Measurements from ENCODE around the gene OR52A1. TPM values are rescaled to one million over a fixed set of nuclear protein-coding genes. Genes with fewer than 3 reads are reported as not detected.
"Not testable (repeated sequence)": the region's sequence is repeated elsewhere in the genome, so short reads cannot be mapped to it uniquely, and the experiment has no call there.

Gene OR52A1
- total and polyA plus RNA-seq, 9 of the 15 experiments (the other 6 are each of a cell fraction or from before 2014, with no cell fraction given) = under 0.01 to 0.33 (median 0.13) TPM; not detected in 3

DNA sequence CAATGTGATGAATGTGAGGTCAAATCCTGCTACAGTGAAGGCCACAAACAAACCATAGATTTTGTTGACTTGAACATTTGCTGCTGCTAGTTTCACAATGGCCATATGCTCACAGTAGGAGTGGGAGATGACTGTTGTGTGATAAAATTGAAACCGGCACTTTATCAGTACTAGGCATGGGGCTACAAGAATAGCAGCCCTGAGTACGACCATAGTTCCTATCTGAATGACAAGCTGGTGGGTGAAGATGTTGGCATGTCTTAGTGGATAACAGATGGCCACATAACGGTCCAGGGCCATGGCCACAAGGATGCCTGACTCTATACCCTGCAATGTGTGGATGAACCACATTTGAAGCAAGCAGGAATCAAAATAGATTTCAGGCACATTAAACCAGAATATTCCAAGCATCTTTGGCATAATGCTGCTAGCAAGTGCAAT is 2.8 kb downstream of the OR52A1 start (continued):
- no peak for TF ChIP-seq MCM2 (IDR thresholded peaks at IDR 0.05; ENCODE audit: low read depth)
- TF ChIP-seq ZNF143 (CRISPR knock-in tag; IDR thresholded peaks at IDR 0.05) = no peak
- peak in 1 of 2 experiments; percentile 89; a peak in 2 of 4 replicates for TF ChIP-seq TEAD1 (CRISPR knock-in tag; IDR thresholded peaks at IDR 0.05)
- TF ChIP-seq GMEB1 (CRISPR knock-in tag; IDR thresholded peaks at IDR 0.05) = no peak
- TF ChIP-seq ZNF280B (CRISPR knock-in tag; IDR thresholded peaks at IDR 0.05) = no peak
- TF ChIP-seq NFE2L1 (tag; IDR thresholded peaks at IDR 0.05; ENCODE audit: borderline replicate concordance, low read depth) = no peak
- TF ChIP-seq CCAR2 (IDR thresholded peaks at IDR 0.05; ENCODE audit: low read depth, low read length) = no peak
- 0 out of 2 replicates have a peak, but pooled peaks have one; percentile 59 for TF ChIP-seq ZNF445 (CRISPR knock-in tag; IDR thresholded peaks at IDR 0.05; ENCODE audit: low read depth)
- TF ChIP-seq MCM3 (IDR thresholded peaks at IDR 0.05) = no peak
- no peak for TF ChIP-seq ETV6 (IDR thresholded peaks at IDR 0.05; ENCODE audit: borderline replicate concordance in 1 of 2, low read depth in 2 of 2, low read length in 1 of 2)
- no peak for TF ChIP-seq ETV6 (CRISPR knock-in tag; IDR thresholded peaks at IDR 0.05; ENCODE audit: borderline replicate concordance)

DNA sequence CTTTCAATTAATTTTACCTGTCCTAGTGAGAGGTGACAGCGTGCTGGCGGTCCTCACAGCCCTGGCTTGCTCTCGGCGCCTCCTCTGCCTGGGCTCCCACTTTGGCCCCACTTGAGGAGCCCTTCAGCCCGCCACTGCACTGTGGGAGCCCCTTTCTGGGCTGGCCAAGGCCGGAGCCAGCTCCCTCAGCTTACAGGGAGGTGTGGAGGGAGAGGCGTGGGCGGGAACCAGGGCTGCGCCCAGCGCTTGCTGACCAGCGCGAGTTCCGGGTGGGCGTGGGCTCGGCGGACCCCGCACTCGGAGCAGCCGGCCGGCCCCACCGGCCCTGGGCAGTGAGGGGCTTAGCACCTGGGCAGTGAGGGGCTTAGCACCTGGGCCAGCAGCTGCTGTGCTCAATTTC is 10.4 kb downstream of the OR52A1 start:
- H3K9me1 ChIP-seq (ENCODE audit: control insufficient read depth, insufficient read depth, low read length); intact Hi-C loops (cut with micrococcal nuclease); H3K4me1 ChIP-seq (replicated peaks in 1 of 2; ENCODE audit: control insufficient read depth in 2 of 2, insufficient read depth in 2 of 2, low read length in 2 of 2); DNase-seq (ENCODE audit: extremely low read depth in 1 of 4, low spot score in 3 of 4); H3K4me2 ChIP-seq (ENCODE audit: insufficient read depth, low read length); H3K9ac ChIP-seq (ENCODE audit: insufficient read depth in 1 of 2, low read depth in 2 of 2, low read length in 2 of 2); FAIRE-seq; CTCF ChIA-PET (ENCODE audit: low intra/inter-chr PET ratio); H4K20me1 ChIP-seq (replicated peaks; ENCODE audit: control insufficient read depth, insufficient read depth, low read length); H3K9me3 ChIP-seq (replicated peaks; ENCODE audit: control insufficient read depth, insufficient read depth, low read depth, low read length); H3K4me3 ChIP-seq; H3K27me3 ChIP-seq (ENCODE audit: control insufficient read depth in 2 of 2, insufficient read depth in 2 of 2, low read length in 2 of 2); H3K36me3 ChIP-seq (ENCODE audit: control insufficient read depth, insufficient read depth, low read length); H3K79me2 ChIP-seq (ENCODE audit: control insufficient read depth, insufficient read depth, low read length); BruUV-seq (replicated peaks); ATAC-seq; H2AFZ ChIP-seq (ENCODE audit: low read depth, low read length); in situ Hi-C loops (cut with MboI); H3K27ac ChIP-seq (ENCODE audit: extremely low read depth, low read depth, low read length): not testable (repeated sequence)
- WGBS (ENCODE audit: insufficient coverage, low coverage, missing lambda C conversion rate) = 85% methylated on average over 12 of the region's 21 CpGs
- POLR2A ChIA-PET = interaction anchor here (0.8 to 1.6 kb wide), 4 partner anchors 9 to 15 kb away, joined by 3 to 8 read pairs (median 4); no protein-coding TSS in a partner anchor
